HG03060 (cell line): Measurements from ENCODE around the gene BDH2.

Experiments used
- ATAC-seq: cut with Tn5 transposase; IDR thresholded peaks from one replicate; pipeline ENCODE4 v1.9.1; 2021; ENCODE audit warnings: low read depth, moderate number of reproducible peaks; ENCODE audit not compliant: unreplicated experiment

BDH2 gene

DNA sequence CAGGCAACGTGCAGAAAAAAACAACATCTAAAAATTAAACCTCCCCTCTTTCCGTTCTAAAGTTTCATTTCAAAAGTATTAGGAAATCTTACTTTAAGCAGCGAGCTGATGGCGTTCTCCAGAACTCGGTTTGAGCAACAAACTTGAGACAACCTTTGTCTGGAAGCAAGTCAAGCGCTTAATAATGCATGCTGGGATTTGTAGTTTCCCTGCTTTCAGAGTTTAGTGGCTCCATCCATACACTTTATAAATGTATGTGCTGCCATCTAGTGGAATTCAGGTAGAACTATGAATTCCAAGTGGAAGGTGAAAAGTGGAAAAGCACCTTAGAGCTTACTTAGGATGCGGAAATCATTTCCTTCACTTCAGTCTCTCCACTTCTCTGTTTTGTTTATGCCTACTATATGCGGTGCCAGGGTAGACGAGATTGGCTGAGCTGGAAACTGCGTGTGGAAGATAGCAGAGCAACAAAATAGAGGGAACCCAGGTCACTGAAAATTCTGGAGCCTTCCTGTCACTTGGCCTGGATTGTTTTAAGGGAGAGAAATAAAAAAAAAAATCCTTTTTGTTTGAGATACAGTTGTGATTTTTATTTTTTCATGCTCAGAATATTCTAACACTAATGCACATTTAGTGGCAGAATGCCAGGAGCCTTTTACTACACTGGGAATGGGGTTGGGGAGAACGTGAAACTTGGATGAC is at the start of gene BDH2:
BDH2 (minus strand) TSS at position 144 of the 702 bp plus-strand sequence. CDS start 3,580 bp downstream, outside the sequence.
- peak; percentile 97 for ATAC-seq

- ATAC-seq = no peak
Measured at GRCh38 chr4:103144926-103145325, 45.3 kb upstream of the BDH2 start.

DNA sequence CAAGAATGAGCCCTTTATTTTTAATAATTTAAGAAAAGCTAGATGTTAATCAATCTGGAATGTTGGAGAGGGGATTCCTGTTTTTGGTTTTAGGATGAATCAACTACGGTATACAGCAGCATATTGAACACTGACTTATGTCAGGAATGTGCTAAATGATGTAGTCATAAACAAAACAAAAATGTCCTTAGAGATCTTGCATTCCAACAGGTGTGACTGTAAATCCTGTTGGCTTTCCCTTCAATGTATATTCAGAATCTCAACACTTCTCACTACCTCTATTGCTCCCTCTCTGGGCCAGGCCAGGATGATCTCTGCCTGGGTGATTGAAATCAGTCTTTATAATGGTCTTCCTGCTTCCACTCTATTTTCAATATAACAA is 37.8 kb upstream of the BDH2 start:
- ATAC-seq = no peak

DNA sequence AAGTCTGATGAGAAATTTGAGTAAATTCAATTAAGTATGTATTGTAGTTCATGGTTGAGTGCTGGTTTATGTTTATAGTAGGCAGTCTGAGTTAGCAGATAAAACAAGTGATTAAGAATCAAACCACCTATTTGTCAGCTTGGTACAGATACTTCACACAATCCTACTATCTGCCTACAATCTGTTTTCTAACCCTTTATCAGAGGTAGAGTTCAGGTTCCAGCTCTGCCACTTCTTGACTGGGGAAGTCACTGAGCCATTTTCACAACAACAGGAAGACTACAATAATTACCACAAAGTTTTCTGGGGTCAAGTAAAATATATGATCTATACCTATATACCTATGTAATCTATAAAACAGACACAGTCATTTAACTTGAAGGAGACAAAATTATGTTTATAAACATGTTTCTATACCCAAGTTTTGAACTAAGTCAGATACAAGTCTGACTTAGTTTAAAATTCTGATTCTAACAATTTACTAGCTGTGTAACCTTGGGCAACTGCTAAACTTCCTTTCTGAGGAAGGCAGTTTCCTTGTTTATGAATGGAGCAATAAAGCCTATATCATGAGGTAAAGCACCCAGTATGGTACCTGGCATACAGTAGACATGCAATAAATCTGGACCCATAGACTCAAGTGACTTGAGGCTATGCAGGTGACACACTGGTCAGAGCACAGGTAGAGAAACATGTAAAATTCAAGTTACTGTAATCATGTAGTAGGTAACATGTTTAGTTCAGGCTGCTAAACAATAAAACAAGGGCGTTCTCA is 37.2 kb upstream of the BDH2 start:
- ATAC-seq = no peak

DNA sequence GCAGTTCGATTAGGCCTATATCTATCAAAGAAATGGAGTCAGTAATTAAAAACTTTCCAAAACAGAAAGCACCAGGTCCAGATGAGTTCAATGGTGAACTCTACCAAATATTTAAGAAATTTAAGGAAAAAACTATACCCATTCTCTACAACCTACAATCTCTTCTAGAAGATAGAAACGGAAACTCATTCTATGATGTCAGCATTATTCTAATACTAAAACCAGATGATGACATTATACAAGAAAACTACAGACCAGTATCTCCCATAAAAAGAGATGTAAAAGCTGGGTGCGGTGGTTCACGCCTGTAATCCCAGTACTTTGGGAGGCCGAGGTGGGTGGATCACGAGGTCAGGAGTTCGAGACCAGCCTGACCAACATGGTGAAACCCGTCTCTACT is 29.5 kb upstream of the BDH2 start:
- ATAC-seq = no peak

GRCh38 chr4:103126126-103126525 is 26.5 kb upstream of the BDH2 start:
- ATAC-seq = no peak

DNA sequence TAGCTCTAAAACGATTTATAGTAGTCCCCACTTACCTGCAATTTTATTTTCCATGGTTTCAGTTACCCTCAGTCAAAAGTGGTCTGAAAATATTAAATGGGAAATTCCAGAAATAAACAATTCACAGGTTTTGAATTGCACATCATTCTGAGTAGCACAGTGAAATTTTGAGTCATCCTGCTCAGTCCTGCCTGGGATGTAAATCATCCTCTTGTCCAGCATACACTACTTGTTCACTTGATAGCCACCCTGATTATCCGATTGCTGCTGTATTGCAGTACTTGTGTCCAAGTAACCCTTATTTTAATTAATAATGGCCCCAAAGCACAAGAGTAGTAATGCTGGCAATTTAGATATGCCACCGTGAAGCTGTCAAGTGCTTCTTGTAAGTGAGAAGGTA is 23.5 kb upstream of the BDH2 start:
- ATAC-seq = no peak

GRCh38 chr4:103118166-103118565 is 18.5 kb upstream of the BDH2 start:
- no peak for ATAC-seq

- ATAC-seq = no peak
Measured at GRCh38 chr4:103111598-103111997, 12.0 kb upstream of the BDH2 start.

DNA sequence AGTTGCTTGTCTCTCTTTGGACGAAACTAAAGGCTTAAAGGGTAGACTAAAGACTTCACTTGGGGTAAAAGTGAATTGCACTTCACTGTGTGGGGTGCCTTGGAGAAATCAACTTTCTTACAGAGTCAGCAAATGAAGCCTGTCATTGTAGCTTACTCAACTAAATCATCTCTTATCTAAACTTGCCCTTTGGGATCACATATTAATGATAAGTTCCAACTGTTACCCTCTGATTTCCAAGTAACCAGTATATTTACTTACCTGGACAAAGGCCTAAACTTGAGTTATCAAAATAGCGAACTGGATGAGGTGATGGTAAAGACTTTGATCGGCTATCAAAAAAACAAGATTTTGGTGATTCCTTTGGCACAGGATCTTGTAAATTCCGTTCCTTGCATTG is 8.9 kb upstream of the BDH2 start:
- ATAC-seq = no peak

DNA sequence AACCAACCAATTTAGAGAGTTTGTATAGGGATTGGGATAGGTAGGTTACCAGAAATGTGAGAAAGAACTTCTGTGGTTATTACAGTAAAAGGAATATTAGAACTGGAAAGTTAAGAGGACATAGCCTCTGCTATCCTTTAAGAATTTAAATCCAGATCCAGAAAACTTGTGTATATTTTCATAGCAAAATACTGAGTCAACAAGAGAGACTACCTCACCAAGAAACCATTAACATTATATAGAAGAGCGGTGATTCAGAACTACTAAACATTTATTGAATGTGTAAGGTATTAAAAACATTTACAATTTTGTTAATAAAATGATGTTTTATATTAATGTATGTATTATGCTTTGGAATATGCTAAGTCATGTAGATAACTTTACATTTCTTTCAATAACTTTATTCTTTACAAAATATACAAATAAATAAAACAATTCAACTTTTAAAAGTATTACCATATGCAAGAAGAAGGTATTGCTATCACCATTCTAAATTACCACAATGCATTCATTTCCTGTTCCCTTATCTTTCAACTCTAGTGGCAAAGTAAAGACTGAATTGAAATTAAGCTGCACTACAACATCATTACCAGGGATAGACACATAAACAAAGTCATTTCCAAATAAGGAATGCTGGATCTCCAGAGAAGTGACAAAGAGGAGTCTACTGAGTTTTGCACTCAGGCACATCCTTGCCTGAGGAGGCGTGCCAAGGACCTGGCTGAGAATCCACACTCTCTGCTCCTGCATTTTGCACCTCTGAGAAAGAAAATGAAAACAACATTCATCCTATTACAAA is 6.1 kb upstream of the BDH2 start:
- no peak for ATAC-seq

GRCh38 chr4:103104886-103105285 is 5.3 kb upstream of the BDH2 start:
- ATAC-seq = no peak

GRCh38 chr4:103100691-103101090 is 1.1 kb upstream of the BDH2 start:
- no peak for ATAC-seq

GRCh38 chr4:103098756-103099440 is 736 bp downstream of the BDH2 start:
- ATAC-seq = no peak

DNA sequence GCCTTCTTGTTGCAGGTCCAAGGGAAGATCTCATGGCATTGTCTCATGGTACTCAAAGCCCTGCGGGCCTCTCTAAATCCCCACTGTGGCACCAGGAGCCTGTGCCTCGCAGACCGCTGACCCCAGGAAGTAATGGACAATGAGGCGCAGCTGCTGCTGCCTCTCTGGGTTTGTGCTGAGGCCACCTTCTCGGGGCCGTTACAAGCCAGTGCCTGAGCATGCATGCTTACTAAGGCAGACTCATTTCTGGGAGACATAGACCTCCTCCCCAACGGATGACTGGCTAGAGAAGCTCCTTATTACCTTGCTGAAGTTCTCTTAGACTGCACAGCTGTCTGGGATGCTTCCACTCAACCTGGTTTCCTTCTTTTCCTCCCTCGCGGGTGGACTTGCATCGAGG is 1.3 kb downstream of the BDH2 start:
- ATAC-seq = no peak

DNA sequence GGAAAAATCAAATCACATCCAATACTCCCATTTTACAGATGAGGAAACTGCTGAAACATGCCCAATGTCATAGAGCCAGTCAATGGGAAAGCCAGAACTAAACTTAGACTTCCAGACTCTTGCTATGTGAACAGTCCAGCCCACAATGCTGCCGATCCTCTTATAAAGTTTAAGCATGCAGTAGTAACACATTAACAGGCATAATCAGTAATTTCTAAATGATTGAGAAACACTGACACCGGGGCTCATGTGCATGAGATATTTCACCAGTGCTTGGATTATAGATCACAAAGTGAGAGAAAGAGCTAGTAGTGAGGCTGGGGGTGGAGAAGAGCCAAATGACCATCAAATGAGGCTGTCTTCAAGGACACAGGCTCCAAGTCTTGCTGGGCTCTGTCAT is 2.5 kb downstream of the BDH2 start:
- no peak for ATAC-seq

GRCh38 chr4:103095080-103095479 is 4.6 kb downstream of the BDH2 start:
- no peak for ATAC-seq

DNA sequence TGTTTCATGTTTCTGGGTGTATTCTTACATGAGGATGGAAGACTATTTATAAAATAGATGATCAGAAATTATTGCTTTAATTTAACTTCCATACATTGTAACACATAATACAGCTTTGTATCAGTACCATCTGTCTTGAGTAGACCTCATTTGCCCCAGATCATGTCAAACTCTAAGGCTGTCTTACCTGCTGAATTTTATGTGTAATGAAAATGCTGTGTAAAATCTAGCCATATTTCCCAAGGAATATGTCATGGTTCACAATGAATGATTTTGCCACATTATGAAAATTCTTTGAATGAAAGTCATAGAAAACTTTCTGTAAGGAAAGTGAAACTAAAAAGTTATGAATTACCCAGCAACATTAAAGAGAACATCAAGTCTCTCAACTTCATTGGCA is 7.4 kb downstream of the BDH2 start:
- ATAC-seq = no peak

DNA sequence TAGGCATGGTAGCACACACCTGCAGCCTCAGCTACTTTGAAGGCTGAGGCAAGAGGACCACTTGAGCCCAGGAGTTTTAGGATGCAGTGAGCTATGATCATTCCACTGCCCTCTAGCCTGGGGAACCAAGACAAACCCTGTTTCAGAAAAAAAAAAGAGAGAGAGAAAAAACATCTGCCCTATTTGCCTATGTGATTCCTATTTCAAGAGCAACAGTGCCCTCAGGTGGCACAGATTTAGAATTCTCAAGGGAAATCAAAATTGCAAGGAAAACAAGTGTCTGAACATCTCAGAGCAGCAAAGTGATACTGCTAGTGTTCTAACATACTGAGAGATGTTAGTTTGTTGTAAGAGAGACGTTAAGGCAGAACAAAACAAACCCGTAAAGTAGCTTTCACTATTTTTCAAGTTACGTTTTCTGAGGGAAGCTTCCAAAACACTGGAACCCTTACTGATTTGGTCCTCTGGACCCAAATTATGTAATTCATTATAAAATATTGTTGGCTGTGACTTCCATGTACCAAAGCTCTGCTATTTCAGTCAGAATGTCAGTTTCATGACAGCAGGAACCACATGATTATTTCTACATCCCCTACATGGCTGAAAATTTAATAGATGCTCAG is 7.9 kb downstream of the BDH2 start:
- ATAC-seq = peak; percentile 81

GRCh38 chr4:103089481-103089880 is 10.2 kb downstream of the BDH2 start:
- ATAC-seq = no peak
